Measurements from ENCODE around the gene LIMK1. TPM values are rescaled to one million over a fixed set of nuclear protein-coding genes. Genes with fewer than 3 reads are reported as not detected.
A peak's percentile ranks its signal among the peaks of the same experiment; 100 is the strongest.

The LIMK1 gene
- total and polyA plus RNA-seq, 7 donors, result 12.0 to 95.8 (median 28.7) TPM

- TF ChIP-seq, protein P1, sequence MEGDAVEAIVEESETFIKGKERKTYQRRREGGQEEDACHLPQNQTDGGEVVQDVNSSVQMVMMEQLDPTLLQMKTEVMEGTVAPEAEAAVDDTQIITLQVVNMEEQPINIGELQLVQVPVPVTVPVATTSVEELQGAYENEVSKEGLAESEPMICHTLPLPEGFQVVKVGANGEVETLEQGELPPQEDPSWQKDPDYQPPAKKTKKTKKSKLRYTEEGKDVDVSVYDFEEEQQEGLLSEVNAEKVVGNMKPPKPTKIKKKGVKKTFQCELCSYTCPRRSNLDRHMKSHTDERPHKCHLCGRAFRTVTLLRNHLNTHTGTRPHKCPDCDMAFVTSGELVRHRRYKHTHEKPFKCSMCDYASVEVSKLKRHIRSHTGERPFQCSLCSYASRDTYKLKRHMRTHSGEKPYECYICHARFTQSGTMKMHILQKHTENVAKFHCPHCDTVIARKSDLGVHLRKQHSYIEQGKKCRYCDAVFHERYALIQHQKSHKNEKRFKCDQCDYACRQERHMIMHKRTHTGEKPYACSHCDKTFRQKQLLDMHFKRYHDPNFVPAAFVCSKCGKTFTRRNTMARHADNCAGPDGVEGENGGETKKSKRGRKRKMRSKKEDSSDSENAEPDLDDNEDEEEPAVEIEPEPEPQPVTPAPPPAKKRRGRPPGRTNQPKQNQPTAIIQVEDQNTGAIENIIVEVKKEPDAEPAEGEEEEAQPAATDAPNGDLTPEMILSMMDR (IDR thresholded peaks at IDR 0.05), result no peak
- ATAC-seq (no peak), DNase-seq (peak in 1 of 2 donors; percentile 21)
- Histone ChIP-seq H3K4me3 (no peak overlapping the region), H3K27ac (peak overlapping the region; percentile 86), H3K9me3 (no peaks in the 10 kb centered on the region), H3K4me1 (peaks cover 26% of the 10 kb centered on the region), H3K27me3 (ENCODE audit: insufficient read depth in 3 of 3, low read length in 2 of 3) (no peaks in the 10 kb centered on the region), H3K36me3 (ENCODE audit: insufficient read depth in 1 of 2, low read depth in 1 of 2) (no peaks in the 10 kb centered on the region)
- 80 to 86% (median 85%) methylated on average over 13 of the region's 13 CpGs for WGBS, 3 donors
- intact Hi-C loops (cut with DNase I), result no loop called here
These were observed 43.4 kb upstream of the LIMK1 start for GRCh38 chr7:74040101-74040790.

DNA sequence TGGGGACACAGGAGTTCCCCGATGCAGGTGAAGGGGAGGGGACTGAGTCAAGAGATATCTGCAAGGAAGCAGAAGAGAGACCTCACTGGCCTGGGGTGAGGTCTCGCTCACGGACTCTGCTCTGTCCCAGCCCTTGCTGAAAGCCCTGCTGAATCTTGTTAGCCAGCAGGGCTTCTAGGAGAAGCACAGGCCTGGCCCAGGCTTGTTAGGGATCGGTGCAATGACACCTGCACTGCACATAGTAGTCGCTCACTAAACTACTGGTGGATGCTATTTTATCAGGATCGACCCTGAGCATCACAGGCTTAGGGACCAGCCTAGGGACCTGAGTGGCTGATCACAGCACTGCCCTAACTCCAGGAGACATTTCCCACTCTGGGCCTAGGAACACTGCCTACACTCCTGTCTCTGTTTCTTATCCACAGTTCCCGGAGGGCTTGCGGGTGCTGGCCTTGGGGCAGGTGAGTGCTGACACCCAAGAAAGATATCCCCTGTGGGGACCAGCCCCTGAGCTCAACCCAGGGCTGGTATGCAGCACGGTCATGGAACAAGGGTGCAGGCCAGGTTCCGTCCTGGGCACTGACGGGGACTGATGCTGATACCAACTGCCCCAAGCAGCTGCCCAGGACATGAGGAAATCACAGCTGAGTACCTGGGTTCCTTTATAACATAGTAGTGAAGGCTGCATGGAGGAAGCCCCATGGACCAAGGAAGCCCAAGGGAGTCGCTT is 42.6 kb upstream of the LIMK1 start:
- Histone ChIP-seq H3K27me3 (ENCODE audit: insufficient read depth in 3 of 3, low read length in 2 of 3) (no peaks in the 10 kb centered on the region), H3K4me3 (no peak overlapping the region), H3K4me1 (peaks cover 26% of the 10 kb centered on the region), H3K27ac (no peak overlapping the region), H3K36me3 (ENCODE audit: insufficient read depth in 1 of 2, low read depth in 1 of 2) (no peaks in the 10 kb centered on the region), H3K9me3 (no peaks in the 10 kb centered on the region)
- DNase-seq, result no peak
- TF ChIP-seq, protein P1 (IDR thresholded peaks at IDR 0.05), result no peak
- no peak for ATAC-seq
- intact Hi-C loops (cut with DNase I), result no loop called here
- 94 to 98% (median 95%) methylated on average over 12 of the region's 12 CpGs for WGBS, 3 donors

- TF ChIP-seq, protein P1 (IDR thresholded peaks at IDR 0.05), result no peak
- WGBS, 3 donors, result 61 to 74% (median 62%) methylated on average over 24 of the region's 24 CpGs
- DNase-seq (no peak), ATAC-seq (no peak)
- intact Hi-C loops (cut with DNase I), result no loop called here
- no peaks in the 10 kb centered on the region for H3K9me3 ChIP-seq
- peaks cover 23% of the 10 kb centered on the region for H3K4me1 ChIP-seq
- H3K27ac ChIP-seq, result no peak overlapping the region
- no peaks in the 10 kb centered on the region for H3K27me3 ChIP-seq (ENCODE audit: insufficient read depth in 3 of 3, low read length in 2 of 3)
- H3K4me3 ChIP-seq, result no peak overlapping the region
- H3K36me3 ChIP-seq (ENCODE audit: insufficient read depth in 1 of 2, low read depth in 1 of 2), result no peaks in the 10 kb centered on the region
These were observed 40.7 kb upstream of the LIMK1 start for GRCh38 chr7:74042746-74043522.

GRCh38 chr7:74043523-74043951 is 40.1 kb upstream of the LIMK1 start:
- H3K4me3 ChIP-seq, result no peak overlapping the region
- H3K27me3 ChIP-seq (ENCODE audit: insufficient read depth in 3 of 3, low read length in 2 of 3), result no peaks in the 10 kb centered on the region
- no peaks in the 10 kb centered on the region for H3K9me3 ChIP-seq
- WGBS, 3 donors, result 72 to 77% (median 74%) methylated on average over 9 of the region's 9 CpGs
- no peak overlapping the region for H3K27ac ChIP-seq
- H3K4me1 ChIP-seq, result peaks cover 17% of the 10 kb centered on the region
- no peak for DNase-seq
- TF ChIP-seq, protein P1 (IDR thresholded peaks at IDR 0.05), result no peak
- ATAC-seq, result no peak
- H3K36me3 ChIP-seq (ENCODE audit: insufficient read depth in 1 of 2, low read depth in 1 of 2), result no peaks in the 10 kb centered on the region
- intact Hi-C loops (cut with DNase I), result no loop called here

All from psoas muscle (tissue), 8 donors.